Mammary epithelial cell (primary cell): ENCODE measurements around the gene CORO1C.

Experiments used
- CTCF ChIP-seq, 2 donors: IDR thresholded peaks in 1 of 2; conservative IDR thresholded peaks in 1 of 2; 2 replicates each; pipeline ENCODE4 v1.5.1; 2011 to 2012; ENCODE audit warnings: inconsistent platforms in 2 of 2, low read length in 2 of 2, mild to moderate bottlenecking in 2 of 2, control low read depth in 1 of 2, low read depth in 1 of 2; ENCODE audit not compliant: insufficient read depth in 1 of 2; ENCODE audit errors: extremely low read depth in 1 of 2
- EZH2 ChIP-seq: IDR thresholded peaks from 2 replicates; pipeline ENCODE4 v1.6.1; 2012; ENCODE audit warnings: low read length, inconsistent platforms, borderline replicate concordance

DNA sequence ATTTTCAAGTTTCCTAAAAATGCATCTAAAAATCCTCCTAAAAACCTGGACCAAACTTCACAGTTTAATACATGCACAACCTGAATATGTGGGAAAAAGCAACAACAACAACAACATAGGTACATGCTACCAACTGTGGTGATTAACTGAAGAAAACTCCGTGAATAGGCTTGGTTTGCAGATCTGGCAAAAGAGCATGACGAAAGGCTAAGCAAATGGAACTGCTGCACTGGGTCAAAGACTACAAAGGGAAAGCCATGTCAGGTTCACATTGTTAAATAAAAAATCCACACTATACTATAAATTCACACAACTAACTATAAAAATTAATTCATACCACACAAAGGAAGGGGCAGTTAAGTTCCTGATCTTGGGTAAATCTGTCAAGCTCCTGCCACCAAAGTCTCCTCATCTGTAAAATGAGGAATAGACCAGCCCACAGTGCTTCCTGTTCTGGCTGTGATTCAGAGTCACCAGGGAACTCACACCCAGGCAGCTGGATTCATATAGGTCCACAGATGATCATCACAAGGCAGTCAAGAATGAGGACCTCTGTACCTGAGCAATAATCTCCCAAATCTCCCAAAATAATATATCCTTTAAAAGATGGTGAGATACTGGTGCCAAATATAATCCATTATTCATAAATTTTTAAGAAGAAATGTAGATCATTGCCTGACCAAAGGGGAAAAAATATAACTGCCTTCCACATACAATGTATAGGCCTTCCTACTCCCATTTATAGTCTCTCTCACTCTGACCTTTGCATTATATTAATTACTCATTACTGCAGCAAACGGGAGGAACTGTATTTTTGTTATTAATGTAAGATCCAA lies 7.0 kb downstream of the CORO1C start:
- TF ChIP-seq EZH2 (no peak), CTCF (conservative IDR thresholded peaks at IDR 0.05 in 1 of 2, IDR thresholded peaks at IDR 0.05 in 1 of 2; ENCODE audit: extremely low read depth in 1 of 2, insufficient read depth in 1 of 2, low read depth in 1 of 2, low read length in 2 of 2) (no peak)
